Retinal pigment epithelial cell (primary cell): ENCODE results near the gene MLLT3.

Experiments used
- DNase-seq: peaks from one replicate; pipeline ENCODE4 v3.0.0-alpha.2; 2010; ENCODE audit warnings: low read depth
- H3K4me3 ChIP-seq: 2 replicates; pipeline ENCODE4 v1.5.1; 2011; ENCODE audit warnings: mild to moderate bottlenecking, low read length, control low read depth, moderate library complexity
- TF ChIP-seq, protein P1 (sequence below): conservative IDR thresholded peaks from 2 replicates; pipeline ENCODE4 v1.5.1; 2011; ENCODE audit warnings: low read depth, low read length, control low read depth, inconsistent platforms

The MLLT3 gene

DNA sequence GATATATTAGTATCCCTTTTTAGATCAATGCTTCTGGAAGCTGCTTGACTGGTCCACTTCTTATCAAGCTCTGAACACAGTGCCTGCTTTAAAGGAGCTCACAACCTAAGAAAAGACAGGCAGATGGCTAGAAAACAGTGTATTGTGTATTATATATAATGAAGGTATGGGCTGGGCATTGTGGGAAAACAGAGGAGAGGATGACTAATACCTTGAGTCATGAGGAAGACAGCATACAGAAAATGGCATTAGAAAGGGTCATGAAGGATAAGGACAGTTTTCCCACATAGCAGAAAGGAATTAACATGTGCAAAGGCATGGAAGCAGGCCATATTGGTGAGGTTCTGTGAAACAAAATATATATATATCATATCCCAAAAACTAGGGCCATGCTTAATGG lies 309.6 kb downstream of the MLLT3 start:
- TF ChIP-seq, protein P1, sequence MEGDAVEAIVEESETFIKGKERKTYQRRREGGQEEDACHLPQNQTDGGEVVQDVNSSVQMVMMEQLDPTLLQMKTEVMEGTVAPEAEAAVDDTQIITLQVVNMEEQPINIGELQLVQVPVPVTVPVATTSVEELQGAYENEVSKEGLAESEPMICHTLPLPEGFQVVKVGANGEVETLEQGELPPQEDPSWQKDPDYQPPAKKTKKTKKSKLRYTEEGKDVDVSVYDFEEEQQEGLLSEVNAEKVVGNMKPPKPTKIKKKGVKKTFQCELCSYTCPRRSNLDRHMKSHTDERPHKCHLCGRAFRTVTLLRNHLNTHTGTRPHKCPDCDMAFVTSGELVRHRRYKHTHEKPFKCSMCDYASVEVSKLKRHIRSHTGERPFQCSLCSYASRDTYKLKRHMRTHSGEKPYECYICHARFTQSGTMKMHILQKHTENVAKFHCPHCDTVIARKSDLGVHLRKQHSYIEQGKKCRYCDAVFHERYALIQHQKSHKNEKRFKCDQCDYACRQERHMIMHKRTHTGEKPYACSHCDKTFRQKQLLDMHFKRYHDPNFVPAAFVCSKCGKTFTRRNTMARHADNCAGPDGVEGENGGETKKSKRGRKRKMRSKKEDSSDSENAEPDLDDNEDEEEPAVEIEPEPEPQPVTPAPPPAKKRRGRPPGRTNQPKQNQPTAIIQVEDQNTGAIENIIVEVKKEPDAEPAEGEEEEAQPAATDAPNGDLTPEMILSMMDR: no peak
- H3K4me3 ChIP-seq: no peak overlapping the region
- DNase-seq: no peak

DNA sequence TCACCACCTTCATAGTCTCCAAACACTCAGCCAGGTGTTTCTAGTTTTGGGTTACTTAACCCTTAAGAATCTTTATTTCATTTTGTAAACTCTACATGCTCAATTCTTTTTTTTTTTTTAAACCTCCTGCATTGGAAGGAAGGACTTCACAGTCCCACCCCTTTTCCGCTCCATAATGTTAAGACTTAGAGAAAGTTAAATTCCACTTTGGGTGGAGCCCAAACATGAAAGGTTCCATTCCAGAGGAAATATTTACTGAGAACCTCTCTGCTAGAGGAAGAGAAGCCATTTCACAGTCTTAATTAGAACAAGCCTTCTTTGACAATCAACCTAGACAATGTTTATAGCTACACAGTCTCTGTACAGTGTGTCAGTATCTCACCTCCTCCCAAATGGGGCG lies 312.3 kb downstream of the MLLT3 start:
- no peak for DNase-seq
- TF ChIP-seq, protein P1: no peak
- H3K4me3 ChIP-seq: no peak overlapping the region

DNA sequence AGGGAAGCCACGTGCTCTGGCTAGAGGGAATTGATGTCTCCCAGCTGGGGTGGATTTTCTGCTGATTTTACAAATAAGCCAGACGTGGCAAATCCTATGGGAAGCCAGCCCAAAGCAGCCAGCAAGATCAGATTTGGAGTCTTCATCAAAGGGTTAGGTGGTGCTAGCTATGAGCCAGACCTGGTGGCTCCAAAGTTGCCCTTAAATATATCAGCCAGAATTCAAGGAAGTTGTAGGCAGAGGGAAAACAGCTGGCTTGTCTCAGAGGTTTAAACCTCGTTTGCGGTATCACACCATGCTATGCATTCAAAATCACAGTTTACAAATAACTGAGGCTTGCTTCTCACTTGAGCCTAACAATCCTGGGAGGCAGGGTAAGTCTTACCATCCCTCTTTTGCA lies 313.2 kb downstream of the MLLT3 start:
- no peak overlapping the region for H3K4me3 ChIP-seq
- TF ChIP-seq, protein P1: no peak
- no peak for DNase-seq

DNA sequence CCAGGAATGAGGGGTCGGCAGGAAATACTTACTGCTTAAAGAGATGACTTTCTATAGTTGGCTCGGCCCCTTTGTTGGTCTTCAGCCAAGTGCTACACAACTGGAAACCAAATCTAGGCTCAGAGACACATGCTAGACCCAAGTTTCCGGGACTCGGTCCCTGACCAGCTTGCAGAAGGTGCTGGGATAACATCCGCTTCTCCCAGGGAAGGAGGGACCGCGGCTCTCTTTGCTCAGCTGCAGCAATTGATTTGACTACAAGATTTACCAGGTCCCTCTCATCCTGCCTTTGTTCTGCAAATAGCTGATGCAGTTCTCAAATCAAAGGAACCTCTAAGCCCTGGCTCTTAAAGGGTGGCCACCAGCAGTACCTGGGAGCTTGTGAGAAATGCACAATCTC lies 314.7 kb downstream of the MLLT3 start:
- no peak overlapping the region for H3K4me3 ChIP-seq
- DNase-seq: no peak
- TF ChIP-seq, protein P1: no peak

DNA sequence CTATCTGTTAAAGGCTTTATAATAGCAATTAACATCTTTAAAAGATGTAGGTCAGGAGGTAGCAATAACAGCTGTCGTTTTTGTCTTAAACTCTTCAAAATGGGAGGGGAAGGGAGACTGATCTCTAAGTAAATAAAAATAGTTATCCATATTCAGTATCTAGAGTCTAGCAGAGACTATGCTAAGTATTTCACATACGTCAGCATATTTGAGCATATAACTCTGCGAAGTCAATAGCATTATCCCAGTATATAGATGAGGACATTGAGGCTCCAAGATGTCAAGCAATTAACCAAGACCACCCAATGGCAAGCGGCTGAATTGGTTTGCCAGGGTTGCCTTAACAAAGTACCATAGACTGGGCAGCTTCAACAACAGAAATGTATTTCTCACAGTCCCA lies 316.8 kb downstream of the MLLT3 start:
- no peak overlapping the region for H3K4me3 ChIP-seq
- DNase-seq: no peak
- TF ChIP-seq, protein P1: no peak

DNA sequence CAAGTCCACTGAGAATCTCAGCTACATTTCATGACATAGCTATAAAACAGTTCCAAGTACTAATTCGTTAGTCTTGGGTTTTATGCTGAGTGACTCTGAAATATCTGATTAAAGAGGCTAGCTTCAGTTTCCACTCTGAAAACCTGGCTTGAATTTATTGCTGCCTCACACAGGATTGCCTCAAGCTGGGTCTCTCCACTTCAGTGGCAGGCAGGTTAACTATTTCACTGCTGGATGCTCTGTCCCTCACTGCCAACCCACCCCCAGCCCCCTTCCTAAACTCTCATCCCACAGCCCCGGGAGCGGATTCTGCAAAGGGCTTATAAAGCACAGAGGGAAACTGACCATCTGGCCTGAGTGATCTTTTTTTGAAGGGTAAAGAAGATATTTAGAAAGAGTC lies 318.3 kb downstream of the MLLT3 start:
- DNase-seq: no peak
- TF ChIP-seq, protein P1: no peak
- no peak overlapping the region for H3K4me3 ChIP-seq

DNA sequence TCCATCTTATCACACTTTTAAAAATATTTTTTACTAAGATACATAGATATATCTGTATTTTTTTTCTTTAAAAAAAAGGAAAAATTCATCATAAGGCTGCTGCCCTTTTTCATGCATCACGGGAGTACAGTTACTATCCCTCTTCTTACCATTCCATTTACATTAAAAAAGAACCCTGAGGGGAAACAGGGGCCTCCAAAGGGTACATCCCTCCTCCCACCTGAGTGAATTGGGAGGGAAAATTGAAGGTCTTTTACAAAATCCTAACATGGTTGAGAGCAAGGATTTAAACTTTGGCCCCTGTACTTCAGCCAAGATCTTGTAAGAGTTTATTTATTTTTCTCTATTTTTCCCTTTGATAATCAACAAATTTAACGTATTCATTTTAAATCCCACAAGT lies 319.2 kb downstream of the MLLT3 start:
- TF ChIP-seq, protein P1: no peak
- DNase-seq: no peak
- H3K4me3 ChIP-seq: no peak overlapping the region
